GM12892 (cell line): Measurements from ENCODE around the gene OR10A2.

Experiments used
- POLR2A ChIP-seq: IDR thresholded peaks from 2 replicates; pipeline ENCODE4 v1.6.1; 2011; ENCODE audit warnings: low read depth, low read length, control low read depth
- POLR2AphosphoS5 ChIP-seq: IDR thresholded peaks from 2 replicates; pipeline ENCODE4 v1.6.1; 2011; ENCODE audit warnings: low read depth, low read length, control low read depth
- TAF1 ChIP-seq: IDR thresholded peaks from 2 replicates; pipeline ENCODE4 v1.6.1; 2011; ENCODE audit warnings: low read depth, mild to moderate bottlenecking, control low read depth, low read length, borderline replicate concordance

DNA sequence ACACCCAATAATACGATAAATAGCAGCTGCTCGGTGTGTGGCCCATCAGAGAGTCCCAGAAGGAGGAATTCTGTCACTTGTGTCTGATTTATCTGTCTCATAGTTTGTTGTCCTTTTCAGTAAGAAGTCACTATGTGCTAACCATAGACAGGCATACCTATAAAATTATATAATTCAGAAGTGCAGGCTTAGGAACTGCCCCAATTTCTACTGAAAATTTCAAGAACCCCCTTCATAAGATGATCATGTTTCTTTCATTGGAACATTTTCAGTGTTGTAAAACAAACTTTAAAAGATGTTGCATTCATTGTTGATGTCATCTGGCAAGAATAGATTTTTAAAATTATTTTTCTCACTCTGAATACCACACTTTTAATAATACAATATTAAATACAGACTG, 29.5 kb downstream of the OR10A2 start, which contains the start of gene OR2D2:
- no peak for TF ChIP-seq POLR2AphosphoS5
- TF ChIP-seq TAF1 = no peak
- TF ChIP-seq POLR2A = no peak
